Peyer's patch (tissue), 4 donors: ENCODE data around the gene POPDC2.

Experiments
- POLR2A ChIP-seq, 2 donors: fragments of 450-650 bp; IDR thresholded peaks; one replicate each; pipeline ENCODE4 v1.5.1; 2017; ENCODE audit warnings: antibody characterized with exemption in 2 of 2, mild to moderate bottlenecking in 2 of 2, moderate library complexity in 2 of 2
- TF ChIP-seq, protein P1 (sequence below), 6 experiments: fragments of 450-650 bp in 4 of 6; fragments of 200-600 bp in 2 of 6; sonication (generic) in 1 of 6; IDR thresholded peaks; one replicate each; pipeline ENCODE4 v1.5.1; 2017 to 2019; ENCODE audit warnings: antibody characterized with exemption in 6 of 6, mild to moderate bottlenecking in 3 of 6, moderate library complexity in 1 of 6

DNA sequence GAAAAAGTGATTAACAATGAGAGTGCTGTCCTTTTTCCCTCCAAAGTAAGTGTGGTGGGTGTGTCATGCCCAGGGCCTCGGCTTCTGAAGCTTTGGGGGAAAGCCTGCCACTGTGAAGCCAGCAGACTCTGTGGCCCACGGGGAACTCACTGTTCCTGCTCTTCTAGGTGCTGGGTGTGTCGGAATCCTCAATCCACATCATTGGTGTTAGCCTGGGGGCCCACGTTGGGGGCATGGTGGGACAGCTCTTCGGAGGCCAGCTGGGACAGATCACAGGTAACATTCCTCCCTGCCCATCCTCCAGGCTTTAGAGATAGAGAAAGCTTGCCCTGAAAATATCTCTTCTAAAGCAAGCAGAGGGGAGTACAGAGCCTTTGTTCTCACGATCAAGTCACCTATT lies 51.1 kb downstream of the POPDC2 start:
- TF ChIP-seq, protein P1, sequence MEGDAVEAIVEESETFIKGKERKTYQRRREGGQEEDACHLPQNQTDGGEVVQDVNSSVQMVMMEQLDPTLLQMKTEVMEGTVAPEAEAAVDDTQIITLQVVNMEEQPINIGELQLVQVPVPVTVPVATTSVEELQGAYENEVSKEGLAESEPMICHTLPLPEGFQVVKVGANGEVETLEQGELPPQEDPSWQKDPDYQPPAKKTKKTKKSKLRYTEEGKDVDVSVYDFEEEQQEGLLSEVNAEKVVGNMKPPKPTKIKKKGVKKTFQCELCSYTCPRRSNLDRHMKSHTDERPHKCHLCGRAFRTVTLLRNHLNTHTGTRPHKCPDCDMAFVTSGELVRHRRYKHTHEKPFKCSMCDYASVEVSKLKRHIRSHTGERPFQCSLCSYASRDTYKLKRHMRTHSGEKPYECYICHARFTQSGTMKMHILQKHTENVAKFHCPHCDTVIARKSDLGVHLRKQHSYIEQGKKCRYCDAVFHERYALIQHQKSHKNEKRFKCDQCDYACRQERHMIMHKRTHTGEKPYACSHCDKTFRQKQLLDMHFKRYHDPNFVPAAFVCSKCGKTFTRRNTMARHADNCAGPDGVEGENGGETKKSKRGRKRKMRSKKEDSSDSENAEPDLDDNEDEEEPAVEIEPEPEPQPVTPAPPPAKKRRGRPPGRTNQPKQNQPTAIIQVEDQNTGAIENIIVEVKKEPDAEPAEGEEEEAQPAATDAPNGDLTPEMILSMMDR (IDR thresholded peaks at IDR 0.05) = no peak
- TF ChIP-seq POLR2A (IDR thresholded peaks at IDR 0.05) = no peak
